Measurements from ENCODE around the gene ATP8B1.

ATP8B1 gene

GRCh38 chr18:57802213-57803102 is 657 bp downstream of the ATP8B1 start:
- no peak for TF ChIP-seq CTCF (IDR thresholded peaks at IDR 0.05; ENCODE audit: low read depth, low read length, missing control alignments)
- H3K4me3 ChIP-seq (replicated peaks; ENCODE audit: low read depth, low read length), result peak overlapping the region; percentile 86
- no peak for DNase-seq (ENCODE audit: extremely low read depth, low read depth)

GRCh38 chr18:57801761-57802212 is 1.3 kb downstream of the ATP8B1 start:
- TF ChIP-seq CTCF (IDR thresholded peaks at IDR 0.05; ENCODE audit: low read depth, low read length, missing control alignments), result no peak
- peak overlapping the region; percentile 86 for H3K4me3 ChIP-seq (replicated peaks; ENCODE audit: low read depth, low read length)
- DNase-seq (ENCODE audit: extremely low read depth, low read depth), result no peak

DNA sequence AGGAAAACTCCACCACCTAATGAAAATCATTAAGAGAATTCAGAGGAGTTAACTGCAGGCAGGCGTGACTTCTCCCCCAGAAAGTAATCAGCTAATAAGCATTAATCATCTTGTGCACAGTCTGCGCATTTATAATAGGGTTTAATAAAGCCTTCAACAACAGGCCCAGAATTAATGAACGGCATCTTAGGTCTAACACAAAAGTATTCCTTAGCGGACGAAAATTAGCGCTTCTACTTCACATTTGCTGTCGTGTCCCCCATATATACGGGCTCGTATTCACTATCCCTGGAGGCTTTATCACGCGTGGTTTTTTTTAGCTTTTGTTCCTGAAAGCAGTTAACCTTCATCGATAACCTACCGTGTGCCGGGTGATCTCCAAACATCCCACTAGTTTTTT is 1.8 kb downstream of the ATP8B1 start:
- H3K4me3 ChIP-seq (replicated peaks; ENCODE audit: low read depth, low read length), result peak overlapping the region; percentile 86
- DNase-seq (ENCODE audit: extremely low read depth, low read depth), result no peak
- no peak for TF ChIP-seq CTCF (IDR thresholded peaks at IDR 0.05; ENCODE audit: low read depth, low read length, missing control alignments)

DNA sequence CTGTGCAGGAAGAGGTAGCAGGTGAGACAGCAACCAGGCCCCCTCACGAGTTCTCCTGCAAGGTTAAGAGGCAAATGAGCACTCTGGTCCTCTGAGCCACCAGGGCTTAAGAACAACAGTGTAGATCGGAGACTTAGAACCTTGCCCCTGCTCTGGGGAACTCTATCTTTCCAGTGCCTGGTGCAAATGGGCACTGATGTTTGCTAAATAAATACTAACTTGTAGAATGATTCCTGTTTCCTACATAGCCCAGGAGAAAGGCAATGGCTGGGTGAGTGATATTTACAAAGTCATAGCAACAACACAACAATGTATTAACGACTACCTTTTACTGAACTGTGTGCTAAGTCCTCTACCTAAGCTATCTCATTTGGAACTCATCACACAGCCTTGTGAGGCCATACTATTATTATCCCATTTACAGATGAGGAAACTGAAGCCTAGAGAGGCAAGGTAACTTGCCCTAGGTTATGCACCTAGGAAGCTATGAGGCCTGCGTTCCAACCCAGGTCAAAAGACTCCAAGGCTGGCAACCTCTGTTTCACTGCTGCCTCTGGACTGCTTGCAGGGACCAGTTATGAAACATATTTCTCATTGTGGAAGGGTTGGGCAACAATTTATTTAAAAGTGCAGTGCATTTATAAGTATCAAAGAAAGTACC is 4.3 kb downstream of the ATP8B1 start:
- no peak overlapping the region for H3K4me3 ChIP-seq (replicated peaks; ENCODE audit: low read depth, low read length)
- TF ChIP-seq CTCF (IDR thresholded peaks at IDR 0.05; ENCODE audit: low read depth, low read length, missing control alignments), result no peak
- DNase-seq (ENCODE audit: extremely low read depth, low read depth), result no peak

GRCh38 chr18:57797209-57797651 is 5.9 kb downstream of the ATP8B1 start:
- no peak for TF ChIP-seq CTCF (IDR thresholded peaks at IDR 0.05; ENCODE audit: low read depth, low read length, missing control alignments)
- no peak for DNase-seq (ENCODE audit: extremely low read depth, low read depth)
- H3K4me3 ChIP-seq (replicated peaks; ENCODE audit: low read depth, low read length), result no peak overlapping the region

GRCh38 chr18:57794951-57795728 is 8.0 kb downstream of the ATP8B1 start:
- no peak for DNase-seq (ENCODE audit: extremely low read depth, low read depth)
- H3K4me3 ChIP-seq (replicated peaks; ENCODE audit: low read depth, low read length), result no peak overlapping the region
- no peak for TF ChIP-seq CTCF (IDR thresholded peaks at IDR 0.05; ENCODE audit: low read depth, low read length, missing control alignments)
